Peyer's patch (tissue), 4 donors: ENCODE measurements around the gene MILR1. TPM values are rescaled to one million over a fixed set of nuclear protein-coding genes. Genes with fewer than 3 reads are reported as not detected.

Source experiments
- DNase-seq, 3 donors: peaks; one replicate each; pipeline ENCODE4 v3.0.0-alpha.2; 2017 to 2019
- H3K27ac ChIP-seq, 4 donors: fragments of 200-600 bp; sonication (generic); one replicate each; pipeline ENCODE4 v1.5.1; 2016 to 2019
- H3K27me3 ChIP-seq, 2 donors: fragments of 200-600 bp; sonication (generic); one replicate each; pipeline ENCODE4 v1.5.1; 2019
- H3K36me3 ChIP-seq, 3 donors: fragments of 200-600 bp; sonication (generic); one replicate each; pipeline ENCODE4 v1.5.1; 2016 to 2019
- H3K4me1 ChIP-seq, 4 donors: fragments of 200-600 bp; sonication (generic); one replicate each; pipeline ENCODE4 v1.5.1; 2016 to 2019
- H3K4me3 ChIP-seq, 4 donors: fragments of 200-600 bp; sonication (generic); 1 replicate in 3 of 4; 2 replicates in 1 of 4; pipeline ENCODE4 v1.5.1; 2016 to 2019; ENCODE audit warnings: mild to moderate bottlenecking in 1 of 4
- H3K9me3 ChIP-seq, 4 donors: fragments of 200-600 bp; sonication (generic); one replicate each; pipeline ENCODE4 v1.5.1; 2016 to 2019; ENCODE audit warnings: mild to moderate bottlenecking in 1 of 4
- POLR2A ChIP-seq, 2 donors: fragments of 450-650 bp; IDR thresholded peaks; one replicate each; pipeline ENCODE4 v1.5.1; 2017; ENCODE audit warnings: antibody characterized with exemption in 2 of 2, mild to moderate bottlenecking in 2 of 2, moderate library complexity in 2 of 2
- total RNA-seq, 4 donors: library from RNA; depleted of rRNA; stranded (reverse); fragments of >200 nt; gene quantifications; one replicate each; pipeline ENCODE4 v1.1.0, GENCODE V29; 2016
- TF ChIP-seq, protein P1 (sequence below), 6 experiments: fragments of 450-650 bp in 4 of 6; fragments of 200-600 bp in 2 of 6; sonication (generic) in 1 of 6; IDR thresholded peaks; one replicate each; pipeline ENCODE4 v1.5.1; 2017 to 2019; ENCODE audit warnings: antibody characterized with exemption in 6 of 6, mild to moderate bottlenecking in 3 of 6, moderate library complexity in 1 of 6

The MILR1 gene
- total RNA-seq, 4 donors from 2014 or later, result 3.3 to 10.7 (median 5.6) TPM; not detected in 1

DNA sequence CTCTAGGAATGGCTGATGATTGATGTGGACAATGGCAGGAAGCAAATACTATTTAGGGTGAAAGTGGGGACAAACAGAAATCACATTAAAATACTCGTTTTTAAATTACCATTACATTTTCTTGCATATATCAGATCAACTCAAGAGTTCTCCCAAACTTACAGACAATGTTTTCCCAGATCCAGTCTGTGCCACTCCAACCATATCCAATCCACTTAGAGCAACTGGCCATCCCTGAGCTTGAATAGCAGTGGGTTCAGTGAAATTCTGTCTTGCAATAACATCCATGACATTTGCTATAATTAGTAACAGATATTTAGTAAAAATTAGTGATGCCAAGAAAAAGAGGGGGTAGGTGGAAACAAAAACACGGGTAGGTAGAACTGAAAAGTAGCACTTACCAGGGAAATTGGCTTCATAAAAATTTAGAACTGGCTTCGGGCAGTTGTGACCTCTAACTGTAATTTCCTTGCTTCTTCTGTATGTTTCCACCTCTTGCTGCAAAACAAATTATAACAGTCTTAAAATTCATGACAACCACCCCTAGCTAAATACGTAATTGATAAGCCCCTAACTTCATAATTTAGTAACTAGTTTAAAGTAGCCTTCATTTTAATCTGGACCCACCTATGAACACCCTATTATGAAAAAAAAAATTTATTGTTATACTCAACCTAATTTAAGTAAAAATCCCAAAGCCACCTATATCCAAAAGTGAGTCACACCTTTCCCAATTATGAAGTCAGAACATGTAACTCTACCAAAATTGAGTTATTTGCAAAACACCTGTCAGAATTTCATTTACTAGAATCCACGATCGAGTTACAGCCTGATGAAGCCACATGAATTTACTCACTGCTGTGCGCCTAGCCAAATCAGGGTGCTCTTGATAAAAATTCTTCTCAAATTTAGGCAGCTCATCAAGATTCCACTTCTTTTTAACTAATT lies 55.2 kb downstream of the MILR1 start:
- no peak for TF ChIP-seq POLR2A (IDR thresholded peaks at IDR 0.05)
- TF ChIP-seq, protein P1, sequence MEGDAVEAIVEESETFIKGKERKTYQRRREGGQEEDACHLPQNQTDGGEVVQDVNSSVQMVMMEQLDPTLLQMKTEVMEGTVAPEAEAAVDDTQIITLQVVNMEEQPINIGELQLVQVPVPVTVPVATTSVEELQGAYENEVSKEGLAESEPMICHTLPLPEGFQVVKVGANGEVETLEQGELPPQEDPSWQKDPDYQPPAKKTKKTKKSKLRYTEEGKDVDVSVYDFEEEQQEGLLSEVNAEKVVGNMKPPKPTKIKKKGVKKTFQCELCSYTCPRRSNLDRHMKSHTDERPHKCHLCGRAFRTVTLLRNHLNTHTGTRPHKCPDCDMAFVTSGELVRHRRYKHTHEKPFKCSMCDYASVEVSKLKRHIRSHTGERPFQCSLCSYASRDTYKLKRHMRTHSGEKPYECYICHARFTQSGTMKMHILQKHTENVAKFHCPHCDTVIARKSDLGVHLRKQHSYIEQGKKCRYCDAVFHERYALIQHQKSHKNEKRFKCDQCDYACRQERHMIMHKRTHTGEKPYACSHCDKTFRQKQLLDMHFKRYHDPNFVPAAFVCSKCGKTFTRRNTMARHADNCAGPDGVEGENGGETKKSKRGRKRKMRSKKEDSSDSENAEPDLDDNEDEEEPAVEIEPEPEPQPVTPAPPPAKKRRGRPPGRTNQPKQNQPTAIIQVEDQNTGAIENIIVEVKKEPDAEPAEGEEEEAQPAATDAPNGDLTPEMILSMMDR (IDR thresholded peaks at IDR 0.05), result no peak

DNA sequence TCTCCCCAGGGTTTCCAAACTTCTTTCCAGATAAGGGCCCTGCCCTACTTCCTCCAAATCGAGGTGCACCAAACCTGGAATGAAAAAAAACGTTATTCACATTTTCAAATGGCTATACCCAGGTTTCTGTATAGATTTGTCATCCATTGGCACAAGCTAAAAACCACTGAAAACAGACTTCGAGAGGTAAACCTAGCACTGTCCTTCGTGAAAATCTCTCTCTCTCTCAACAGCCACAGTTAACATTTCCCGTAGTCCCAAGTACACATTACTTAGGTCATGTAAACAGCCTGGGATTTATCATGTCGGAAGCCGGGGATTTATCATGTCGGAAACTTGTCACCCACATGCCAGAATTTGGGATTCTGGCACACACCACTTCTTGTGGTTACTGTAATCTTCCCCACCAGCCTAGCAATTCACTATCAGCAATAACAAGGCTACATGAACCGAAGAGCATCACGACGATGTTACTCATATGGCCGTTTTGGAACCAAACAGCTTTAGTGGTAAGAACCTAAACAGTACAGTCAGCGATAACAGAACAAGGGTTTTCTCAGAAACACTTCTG lies 55.9 kb downstream of the MILR1 start:
- H3K27ac ChIP-seq, result peak overlapping the region; percentile 98 to 100 (median 99)
- H3K4me1 ChIP-seq, result peaks cover 0 to 64% (median 2%) of the 10 kb centered on the region in 4 donors
- no peaks in the 10 kb centered on the region for H3K27me3 ChIP-seq
- TF ChIP-seq POLR2A (IDR thresholded peaks at IDR 0.05), result no peak
- TF ChIP-seq, protein P1 (IDR thresholded peaks at IDR 0.05), result no peak
- H3K36me3 ChIP-seq, result peaks cover 0 to 56% (median 6%) of the 10 kb centered on the region in 3 donors
- no peak for DNase-seq
- no peaks in the 10 kb centered on the region for H3K9me3 ChIP-seq
- peak overlapping the region; percentile 68 to 96 (median 86) for H3K4me3 ChIP-seq

More for the DNA sequence above, 55.2 kb downstream of the MILR1 start:
- Histone ChIP-seq H3K36me3 (peaks cover 0 to 56% (median 6%) of the 10 kb centered on the region in 3 donors), H3K4me3 (peak overlapping the region; percentile 68 to 96 (median 86)), H3K27me3 (no peaks in the 10 kb centered on the region), H3K9me3 (no peaks in the 10 kb centered on the region), H3K27ac (peak overlapping the region; percentile 98 to 100 (median 99)), H3K4me1 (peaks cover 0 to 61% (median 2%) of the 10 kb centered on the region in 4 donors)
- DNase-seq, result no peak

DNA sequence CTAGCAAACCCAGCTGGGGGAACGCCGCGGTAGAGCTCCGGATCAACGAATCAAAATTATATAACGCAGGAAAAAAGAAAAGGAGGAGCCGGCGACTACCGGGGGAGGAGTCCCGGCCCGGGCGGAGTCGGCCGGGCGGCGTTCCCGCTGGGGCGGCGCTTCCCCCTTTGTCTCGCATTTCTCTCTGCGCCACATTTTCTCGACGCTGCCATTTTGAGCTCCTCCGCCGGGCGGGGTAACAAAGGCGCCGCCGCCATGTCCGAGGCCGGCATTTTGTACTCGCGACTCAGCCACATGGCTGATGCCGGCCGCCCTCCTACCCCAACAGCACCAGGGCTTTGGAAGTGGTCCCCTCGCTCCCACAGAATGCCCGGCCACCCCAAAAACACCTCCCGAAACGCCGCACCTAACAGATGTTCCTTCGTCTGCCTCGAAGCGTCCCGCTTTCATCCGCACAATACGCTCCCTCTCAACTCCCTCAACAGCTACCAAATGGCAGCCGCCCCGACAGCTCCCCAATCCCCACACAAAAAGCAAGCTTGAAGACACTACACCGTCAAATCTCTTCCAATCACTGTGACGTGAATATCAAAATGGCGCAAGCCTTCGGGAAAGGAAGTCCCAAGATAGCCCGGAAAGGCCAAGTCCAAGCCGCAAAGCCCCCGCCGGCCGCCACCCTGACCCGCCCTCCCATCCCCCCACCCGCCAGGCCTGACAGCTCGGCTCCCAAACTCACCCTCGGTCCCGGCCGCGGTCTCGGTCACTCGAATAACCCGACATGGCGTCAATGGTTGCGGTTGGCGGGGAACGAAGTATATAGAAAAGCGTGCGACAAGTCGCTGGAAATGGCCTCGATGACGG lies 56.7 kb downstream of the MILR1 start:
- peak overlapping the region; percentile 68 to 96 (median 86) for H3K4me3 ChIP-seq
- TF ChIP-seq POLR2A (IDR thresholded peaks at IDR 0.05), result peak; percentile 73 to 89
- TF ChIP-seq, protein P1 (IDR thresholded peaks at IDR 0.05), result peak in 1 of 6 experiments; percentile 18
- DNase-seq, result peak; percentile 81 to 96 (median 94)
- H3K27me3 ChIP-seq, result no peaks in the 10 kb centered on the region
- peaks cover 0 to 59% (median 2%) of the 10 kb centered on the region in 4 donors for H3K4me1 ChIP-seq
- no peaks in the 10 kb centered on the region for H3K9me3 ChIP-seq
- peak overlapping the region; percentile 98 to 100 (median 99) for H3K27ac ChIP-seq
- H3K36me3 ChIP-seq, result peaks cover 0 to 56% (median 6%) of the 10 kb centered on the region in 3 donors

DNA sequence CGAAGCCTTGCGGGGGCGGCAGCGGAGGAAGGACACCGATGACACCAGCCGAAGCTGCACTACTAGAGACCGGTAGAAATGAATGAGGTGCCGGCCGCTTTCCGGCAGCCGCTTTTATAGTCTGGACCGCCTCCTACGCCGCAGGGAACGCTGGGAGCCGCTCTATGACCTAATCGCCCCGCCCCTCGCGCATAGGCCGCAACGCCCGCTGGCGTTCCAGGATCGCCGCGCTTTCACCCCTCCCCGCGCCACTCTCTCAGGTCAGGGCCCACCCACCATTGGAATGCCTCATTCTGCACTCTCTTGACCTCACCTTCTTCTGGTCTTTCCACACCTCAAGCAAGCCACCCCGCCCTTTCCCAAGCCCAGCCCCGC lies 57.3 kb downstream of the MILR1 start, which contains the start of gene DDX5:
TSS of gene DDX5 (minus strand) at position 89 of the 375 bp plus-strand sequence. CDS start 170 bp downstream, outside the sequence.
- Histone ChIP-seq H3K27ac (peak within 1 kb of the TSS; percentile 98 to 100 (median 99)), H3K9me3 (no peaks in the 10 kb centered on the region), H3K4me1 (peaks cover 0 to 52% (median 2%) of the 10 kb centered on the region in 4 donors), H3K4me3 (peak within 1 kb of the TSS; percentile 68 to 96 (median 86)), H3K36me3 (peaks cover 0 to 56% (median 6%) of the 10 kb centered on the region in 3 donors), H3K27me3 (no peaks in the 10 kb centered on the region)
- TF ChIP-seq POLR2A (IDR thresholded peaks at IDR 0.05), result peak; percentile 97 to 99
- TF ChIP-seq, protein P1 (IDR thresholded peaks at IDR 0.05), result no peak
- peak; percentile 97 to 99 (median 99) for DNase-seq
